ENCODE results near the gene DUSP10.

The DUSP10 gene

DNA sequence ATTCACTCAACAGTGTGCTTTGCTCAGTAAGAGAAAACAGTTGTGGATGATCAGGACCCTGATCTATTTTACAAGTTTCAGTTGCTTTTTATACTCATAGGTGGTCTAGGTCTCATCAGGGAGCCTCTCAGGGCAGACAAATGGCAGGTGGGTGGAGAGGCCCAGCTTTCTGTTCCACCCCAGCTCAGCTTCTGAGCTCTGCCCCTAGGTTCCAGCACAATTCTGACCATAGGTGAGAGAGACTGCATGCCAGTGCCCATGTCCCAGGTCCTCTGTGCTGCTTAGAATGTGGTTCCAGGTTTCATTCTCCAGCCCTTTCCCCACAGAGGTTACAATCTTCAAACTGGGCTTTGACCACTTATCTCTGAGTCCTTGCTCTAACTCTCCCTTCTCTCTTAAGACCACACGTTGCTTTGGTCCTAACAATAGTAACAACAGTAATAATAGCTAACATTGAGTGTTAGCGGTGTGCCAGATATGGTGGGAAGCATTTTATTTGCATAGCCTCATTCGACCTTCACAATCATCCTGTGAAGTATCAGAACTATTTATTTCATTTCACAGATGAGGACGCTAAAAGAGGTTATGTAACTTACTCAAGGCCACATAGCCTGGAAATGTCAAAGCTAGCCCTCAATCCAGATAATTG lies 19.6 kb upstream of the DUSP10 start:
- H3K4me3 ChIP-seq (replicated peaks; ENCODE audit: insufficient read depth, low read length): no peak overlapping the region
- H3K27me3 ChIP-seq (ENCODE audit: insufficient read depth, poor library complexity, severe bottlenecking): no peaks in the 10 kb centered on the region
- no peak for TF ChIP-seq CTCF (IDR thresholded peaks at IDR 0.05; ENCODE audit: insufficient read depth, low read length)
- TF ChIP-seq GABPA (IDR thresholded peaks at IDR 0.05; ENCODE audit: low read depth): no peak
- TF ChIP-seq POLR2AphosphoS5 (IDR thresholded peaks at IDR 0.05; ENCODE audit: low read depth): no peak
- no peak for TF ChIP-seq SPI1 (IDR thresholded peaks at IDR 0.05; ENCODE audit: borderline replicate concordance, low read depth)
- TF ChIP-seq, protein P1, sequence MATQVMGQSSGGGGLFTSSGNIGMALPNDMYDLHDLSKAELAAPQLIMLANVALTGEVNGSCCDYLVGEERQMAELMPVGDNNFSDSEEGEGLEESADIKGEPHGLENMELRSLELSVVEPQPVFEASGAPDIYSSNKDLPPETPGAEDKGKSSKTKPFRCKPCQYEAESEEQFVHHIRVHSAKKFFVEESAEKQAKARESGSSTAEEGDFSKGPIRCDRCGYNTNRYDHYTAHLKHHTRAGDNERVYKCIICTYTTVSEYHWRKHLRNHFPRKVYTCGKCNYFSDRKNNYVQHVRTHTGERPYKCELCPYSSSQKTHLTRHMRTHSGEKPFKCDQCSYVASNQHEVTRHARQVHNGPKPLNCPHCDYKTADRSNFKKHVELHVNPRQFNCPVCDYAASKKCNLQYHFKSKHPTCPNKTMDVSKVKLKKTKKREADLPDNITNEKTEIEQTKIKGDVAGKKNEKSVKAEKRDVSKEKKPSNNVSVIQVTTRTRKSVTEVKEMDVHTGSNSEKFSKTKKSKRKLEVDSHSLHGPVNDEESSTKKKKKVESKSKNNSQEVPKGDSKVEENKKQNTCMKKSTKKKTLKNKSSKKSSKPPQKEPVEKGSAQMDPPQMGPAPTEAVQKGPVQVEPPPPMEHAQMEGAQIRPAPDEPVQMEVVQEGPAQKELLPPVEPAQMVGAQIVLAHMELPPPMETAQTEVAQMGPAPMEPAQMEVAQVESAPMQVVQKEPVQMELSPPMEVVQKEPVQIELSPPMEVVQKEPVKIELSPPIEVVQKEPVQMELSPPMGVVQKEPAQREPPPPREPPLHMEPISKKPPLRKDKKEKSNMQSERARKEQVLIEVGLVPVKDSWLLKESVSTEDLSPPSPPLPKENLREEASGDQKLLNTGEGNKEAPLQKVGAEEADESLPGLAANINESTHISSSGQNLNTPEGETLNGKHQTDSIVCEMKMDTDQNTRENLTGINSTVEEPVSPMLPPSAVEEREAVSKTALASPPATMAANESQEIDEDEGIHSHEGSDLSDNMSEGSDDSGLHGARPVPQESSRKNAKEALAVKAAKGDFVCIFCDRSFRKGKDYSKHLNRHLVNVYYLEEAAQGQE (IDR thresholded peaks at IDR 0.05; ENCODE audit: insufficient replicate concordance, low read depth): no peak
- no peak for DNase-seq (ENCODE audit: low read depth in 1 of 2, low spot score in 1 of 2)
- H3K27ac ChIP-seq (replicated peaks): no peak overlapping the region

DNA sequence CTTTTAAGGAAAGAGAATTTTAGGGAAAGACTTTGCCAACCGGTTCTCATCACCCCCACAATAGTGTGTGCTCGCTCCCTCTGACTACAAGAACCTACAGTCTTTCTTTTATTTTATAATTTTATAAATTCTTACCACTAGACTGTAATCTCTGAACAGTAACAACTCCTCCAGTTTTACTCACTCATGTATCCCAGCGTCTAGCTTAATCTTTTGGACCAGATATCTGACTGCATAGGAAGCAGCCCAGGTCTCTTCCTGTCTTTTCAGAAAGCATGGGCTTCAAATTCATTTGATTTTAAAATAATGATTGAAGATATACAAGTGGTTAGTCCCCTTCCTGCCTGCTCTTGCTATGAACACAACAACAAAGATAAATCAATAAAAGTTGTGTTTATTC lies 19.0 kb upstream of the DUSP10 start:
- H3K27me3 ChIP-seq (ENCODE audit: insufficient read depth, poor library complexity, severe bottlenecking): no peaks in the 10 kb centered on the region
- no peak overlapping the region for H3K27ac ChIP-seq (replicated peaks)
- no peak for DNase-seq (ENCODE audit: low read depth in 1 of 2, low spot score in 1 of 2)
- H3K4me3 ChIP-seq (replicated peaks; ENCODE audit: insufficient read depth, low read length): no peak overlapping the region
- no peak for TF ChIP-seq CTCF (IDR thresholded peaks at IDR 0.05; ENCODE audit: insufficient read depth, low read length)

GRCh38 chr1:221759436-221759835 lies 17.5 kb upstream of the DUSP10 start:
- no peak overlapping the region for H3K4me3 ChIP-seq (replicated peaks; ENCODE audit: insufficient read depth, low read length)

More at GRCh38 chr1:221759436-221759835, 17.5 kb upstream of the DUSP10 start:
- TF ChIP-seq SPI1 (IDR thresholded peaks at IDR 0.05; ENCODE audit: borderline replicate concordance, low read depth) (no peak), CTCF (IDR thresholded peaks at IDR 0.05; ENCODE audit: insufficient read depth, low read length) (no peak), POLR2AphosphoS5 (IDR thresholded peaks at IDR 0.05; ENCODE audit: low read depth) (no peak), GABPA (IDR thresholded peaks at IDR 0.05; ENCODE audit: low read depth) (no peak)
- TF ChIP-seq, protein P1 (IDR thresholded peaks at IDR 0.05; ENCODE audit: insufficient replicate concordance, low read depth): no peak
- DNase-seq (ENCODE audit: low read depth in 1 of 2, low spot score in 1 of 2): no peak
- Histone ChIP-seq H3K27ac (replicated peaks) (no peak overlapping the region), H3K27me3 (ENCODE audit: insufficient read depth, poor library complexity, severe bottlenecking) (no peaks in the 10 kb centered on the region)

All from HL-60 (cell line).